GM20000 (cell line): Measurements from ENCODE around the gene ID1.

ENCODE experiments used
- DNase-seq: peaks from one replicate; pipeline ENCODE4 v3.0.0; 2012; ENCODE audit warnings: low spot score
- TF ChIP-seq, protein P1 (sequence below): IDR thresholded peaks from 2 replicates; pipeline ENCODE4 v1.5.1; 2012; ENCODE audit warnings: mild to moderate bottlenecking, control low read depth; ENCODE audit errors: extremely low read depth, missing control alignments

ID1 gene

DNA sequence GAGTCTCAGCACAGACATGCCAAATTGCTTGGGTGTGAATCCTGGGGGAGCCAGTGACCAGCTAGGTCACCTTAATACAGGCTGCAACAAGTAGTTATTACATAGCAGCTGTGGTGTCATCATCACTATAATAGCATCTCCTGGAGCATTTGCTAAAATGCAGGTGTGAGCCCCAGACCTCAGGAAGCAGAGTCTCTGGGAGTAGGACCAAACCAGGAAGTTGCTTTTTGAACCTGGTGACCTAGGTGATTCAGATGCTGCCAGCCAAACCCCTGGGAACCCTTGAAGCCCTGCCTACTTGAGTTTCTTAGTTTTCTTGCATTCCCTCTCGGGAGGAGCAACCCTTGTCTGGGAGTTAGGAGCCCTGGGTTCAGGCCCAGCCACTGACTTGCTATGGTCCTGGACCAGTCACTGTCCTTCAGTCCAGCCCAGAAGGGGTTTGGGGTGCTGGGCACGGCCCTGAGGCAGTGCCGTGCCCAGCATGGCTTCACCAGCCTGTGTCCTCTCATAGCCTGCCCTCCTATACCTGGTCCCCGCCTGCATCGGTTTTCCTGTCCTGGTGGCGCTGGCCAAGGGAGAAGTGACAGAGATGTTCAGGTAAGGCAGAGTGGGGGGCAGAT lies 39.3 kb upstream of the ID1 start:
- no peak for DNase-seq
- TF ChIP-seq, protein P1, sequence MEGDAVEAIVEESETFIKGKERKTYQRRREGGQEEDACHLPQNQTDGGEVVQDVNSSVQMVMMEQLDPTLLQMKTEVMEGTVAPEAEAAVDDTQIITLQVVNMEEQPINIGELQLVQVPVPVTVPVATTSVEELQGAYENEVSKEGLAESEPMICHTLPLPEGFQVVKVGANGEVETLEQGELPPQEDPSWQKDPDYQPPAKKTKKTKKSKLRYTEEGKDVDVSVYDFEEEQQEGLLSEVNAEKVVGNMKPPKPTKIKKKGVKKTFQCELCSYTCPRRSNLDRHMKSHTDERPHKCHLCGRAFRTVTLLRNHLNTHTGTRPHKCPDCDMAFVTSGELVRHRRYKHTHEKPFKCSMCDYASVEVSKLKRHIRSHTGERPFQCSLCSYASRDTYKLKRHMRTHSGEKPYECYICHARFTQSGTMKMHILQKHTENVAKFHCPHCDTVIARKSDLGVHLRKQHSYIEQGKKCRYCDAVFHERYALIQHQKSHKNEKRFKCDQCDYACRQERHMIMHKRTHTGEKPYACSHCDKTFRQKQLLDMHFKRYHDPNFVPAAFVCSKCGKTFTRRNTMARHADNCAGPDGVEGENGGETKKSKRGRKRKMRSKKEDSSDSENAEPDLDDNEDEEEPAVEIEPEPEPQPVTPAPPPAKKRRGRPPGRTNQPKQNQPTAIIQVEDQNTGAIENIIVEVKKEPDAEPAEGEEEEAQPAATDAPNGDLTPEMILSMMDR, result no peak

DNA sequence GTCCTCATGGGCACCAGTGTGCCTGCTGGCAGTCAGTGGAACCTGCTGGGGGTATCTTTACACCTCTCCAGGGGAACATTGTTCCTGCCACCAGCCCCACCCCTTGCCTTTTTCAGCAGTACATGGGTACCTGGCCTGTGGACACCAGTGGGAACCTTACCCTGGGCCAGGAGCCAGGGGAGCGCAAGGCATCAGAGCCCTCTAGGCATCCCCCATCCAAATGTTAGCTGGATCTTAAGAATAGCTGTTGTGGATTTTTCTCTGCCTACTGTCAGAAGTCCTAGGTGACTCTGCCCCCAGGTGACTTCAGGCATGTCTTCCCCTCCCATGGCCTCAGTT lies 38.8 kb upstream of the ID1 start:
- no peak for DNase-seq
- TF ChIP-seq, protein P1, result no peak

DNA sequence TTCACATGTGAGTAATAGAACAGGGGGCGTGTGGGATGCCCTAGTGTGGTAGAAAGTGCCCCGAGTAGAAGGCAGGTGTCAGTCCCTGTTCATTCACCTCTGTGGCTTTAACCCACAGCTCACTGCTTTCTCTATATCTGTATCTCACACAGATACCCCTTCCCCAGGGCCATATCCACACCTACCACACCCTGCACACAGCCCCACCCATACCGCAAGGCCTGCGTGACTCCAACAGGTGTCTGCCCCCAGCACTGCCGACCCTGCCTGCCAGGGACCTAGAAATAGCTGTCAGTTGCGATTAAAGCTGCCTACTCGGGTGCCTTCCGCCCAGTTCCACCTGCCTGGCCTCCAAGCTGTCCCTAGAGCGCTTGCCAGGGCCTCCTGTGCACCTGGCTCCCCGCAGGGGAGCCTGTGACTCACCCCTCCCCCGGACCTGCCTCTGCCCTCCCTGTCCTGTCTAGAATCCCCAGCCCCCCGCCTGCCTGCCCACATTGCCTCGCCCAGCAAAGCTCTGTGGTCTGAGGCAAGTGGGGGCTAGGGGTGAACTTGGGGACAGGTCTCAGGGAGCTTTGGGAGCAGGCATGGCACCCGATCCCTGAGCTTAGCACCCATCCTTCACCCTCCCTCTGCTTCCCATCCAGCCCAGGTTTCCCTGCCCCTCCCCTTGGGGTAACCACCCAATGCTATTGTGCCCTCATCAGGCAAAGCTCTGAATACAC lies 38.3 kb upstream of the ID1 start:
- DNase-seq, result no peak
- TF ChIP-seq, protein P1, result no peak

DNA sequence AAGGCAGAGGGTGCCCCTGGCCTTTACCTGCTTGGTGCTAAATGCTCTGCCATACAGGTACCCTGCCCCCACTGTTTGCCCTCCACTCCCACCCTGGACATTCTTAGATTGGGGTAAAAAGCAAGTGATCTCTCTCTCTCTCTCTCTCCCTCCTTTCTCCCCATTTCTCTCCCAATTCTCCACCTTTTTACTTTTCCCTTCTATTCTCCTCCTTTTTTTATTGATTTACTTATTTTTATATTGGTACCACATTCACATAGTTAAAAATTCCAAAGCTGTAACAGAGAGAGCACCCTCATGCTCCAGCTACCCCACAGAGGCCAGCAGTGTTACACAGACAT lies 37.7 kb upstream of the ID1 start:
- no peak for DNase-seq
- TF ChIP-seq, protein P1, result no peak

DNA sequence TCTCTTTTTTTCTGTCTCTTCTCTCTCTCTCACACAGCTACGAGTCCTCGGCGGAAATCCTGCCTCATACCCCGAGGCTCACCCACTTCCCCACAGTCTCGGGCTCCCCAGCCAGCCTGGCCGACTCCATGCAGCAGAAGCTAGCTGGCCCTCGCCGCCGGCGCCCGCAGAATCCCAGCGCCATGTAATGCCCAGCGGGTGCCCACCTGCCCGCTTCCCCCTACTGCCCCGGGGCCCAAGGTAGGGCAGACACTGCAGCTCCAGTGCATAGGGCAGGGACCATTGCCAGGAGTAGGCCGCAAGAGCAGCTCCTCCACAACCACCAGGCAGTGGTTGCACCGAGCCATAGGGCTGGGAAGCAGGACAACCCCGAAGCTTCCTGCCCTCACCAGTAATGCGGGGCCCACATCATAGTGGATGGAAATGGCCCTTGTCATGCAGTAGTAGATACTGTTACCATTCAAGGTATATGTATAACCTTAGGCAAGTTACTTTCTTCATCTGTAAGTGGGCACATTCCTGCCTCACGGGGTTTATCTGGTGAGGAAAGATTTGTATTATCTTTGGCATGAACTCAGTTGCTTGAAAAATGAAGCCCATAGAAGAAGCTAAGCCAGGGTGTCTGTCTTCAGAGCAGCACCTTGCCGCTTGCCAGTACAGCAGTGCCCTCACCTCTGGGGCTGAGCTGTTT lies 36.9 kb upstream of the ID1 start:
- no peak for DNase-seq

DNA sequence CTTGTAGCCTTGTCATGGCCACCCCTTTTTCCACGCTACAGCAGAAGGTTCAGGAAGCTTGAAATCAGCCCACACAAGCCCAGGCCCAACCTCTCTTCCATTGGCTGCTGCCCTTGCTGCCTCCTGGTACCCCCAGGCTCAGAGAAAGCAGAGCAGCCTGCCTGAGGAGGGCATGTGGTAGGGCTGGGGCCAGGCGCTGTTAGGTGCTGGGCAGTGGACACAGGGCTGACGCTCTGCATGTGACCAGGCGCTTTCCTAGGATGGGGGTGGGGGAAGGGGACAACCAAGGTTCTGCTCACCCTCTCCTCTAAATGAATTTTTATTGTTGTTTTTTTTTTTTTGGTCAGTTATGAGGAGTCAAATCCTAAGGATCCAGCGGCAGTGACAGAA lies 36.3 kb upstream of the ID1 start:
- TF ChIP-seq, protein P1, result no peak
- no peak for DNase-seq

More for the DNA sequence above, 36.9 kb upstream of the ID1 start:
- TF ChIP-seq, protein P1, result no peak
